H1 (cell line): ENCODE data around the gene SFXN1. TPM values are rescaled to one million over a fixed set of nuclear protein-coding genes. Genes with fewer than 3 reads are reported as not detected.

Experiments
- CTCF ChIA-PET: fragments of 300-600 bp; sonication (Branson Sonifier 250); formaldehyde crosslinking; loops from one replicate; lab custom pipeline; 2021; ENCODE audit not compliant: partially characterized antibody; lab: Charles Lee
- POLR2A ChIA-PET: fragments of 300-600 bp; sonication (Branson Sonifier 250); formaldehyde crosslinking; loops from one replicate; lab custom pipeline; 2021; ENCODE audit warnings: inconsistent platforms; ENCODE audit not compliant: partially characterized antibody; lab: Charles Lee
- DNase-seq, 2 experiments: peaks; one replicate each; pipeline versions ENCODE4 v3.0.0 to v3.0.0-alpha.2; 2010 to 2022; ENCODE audit warnings: low spot score in 2 of 2, low read depth in 1 of 2, mixed read lengths in 1 of 2
- FAIRE-seq: peaks from 2 replicates; lab custom pipeline; 2011; peaks lifted over from hg19 to GRCh38; lab: Jason Lieb, UNC
- H2AFZ ChIP-seq: 2 replicates; pipeline ENCODE4 v1.8.1; 2012; ENCODE audit warnings: low read length, inconsistent platforms
- H2AK5ac ChIP-seq: 2 replicates; pipeline ENCODE4 v1.6.1; 2013; ENCODE audit warnings: low read depth, low read length
- H2BK120ac ChIP-seq: replicated peaks from 2 replicates; pipeline ENCODE3; 2013; ENCODE audit warnings: low read depth, low read length, inconsistent platforms
- H2BK12ac ChIP-seq: 2 replicates; pipeline ENCODE4 v1.6.1; 2013; ENCODE audit warnings: low read depth, low read length
- H2BK15ac ChIP-seq: 2 replicates; pipeline ENCODE4 v1.6.1; 2013; ENCODE audit warnings: low read length
- H2BK20ac ChIP-seq: 2 replicates; pipeline ENCODE4 v1.6.1; 2013; ENCODE audit warnings: low read length
- H2BK5ac ChIP-seq: 2 replicates; pipeline ENCODE4 v1.6.1; 2013; ENCODE audit warnings: low read depth, low read length
- H3K14ac ChIP-seq: 2 replicates; pipeline ENCODE4 v1.6.1; 2013; ENCODE audit warnings: inconsistent platforms; ENCODE audit not compliant: insufficient read length
- H3K18ac ChIP-seq: 2 replicates; pipeline ENCODE4 v1.6.1; 2013; ENCODE audit warnings: low read length; ENCODE audit errors: extremely low read depth
- H3K23ac ChIP-seq: 2 replicates; pipeline ENCODE4 v1.6.1; 2013; ENCODE audit warnings: inconsistent platforms; ENCODE audit not compliant: insufficient read length
- H3K23me2 ChIP-seq: 2 replicates; pipeline ENCODE4 v1.6.1; 2013; ENCODE audit warnings: low read depth, low read length
- H3K27ac ChIP-seq: 2 replicates; pipeline ENCODE4 v1.6.1; 2011; ENCODE audit warnings: low read depth, low read length, inconsistent platforms
- H3K27me3 ChIP-seq, 4 experiments: replicated peaks in 1 of 4; 1 replicate in 1 of 4; 2 replicates in 3 of 4; pipeline versions ENCODE4 v1.6.1 to v1.8.1; 2011 to 2013; ENCODE audit warnings: low read length in 3 of 4, mild to moderate bottlenecking in 3 of 4, inconsistent platforms in 2 of 4, mixed read lengths in 2 of 4, moderate library complexity in 1 of 4; ENCODE audit not compliant: control insufficient read depth in 3 of 4, insufficient read depth in 3 of 4; ENCODE audit errors: extremely low read depth in 1 of 4
- H3K36me3 ChIP-seq, 4 experiments: 2 replicates each; pipeline versions ENCODE4 v1.6.1 to v1.8.1; 2011 to 2013; ENCODE audit warnings: mild to moderate bottlenecking in 4 of 4, low read length in 3 of 4, moderate library complexity in 2 of 4, control low read depth in 1 of 4, inconsistent platforms in 1 of 4; ENCODE audit not compliant: insufficient read depth in 4 of 4, control insufficient read depth in 2 of 4
- H3K4ac ChIP-seq: replicated peaks from 2 replicates; pipeline ENCODE3; 2013; ENCODE audit warnings: low read length, low read depth, mixed read lengths, inconsistent platforms; ENCODE audit not compliant: insufficient read length
- H3K4me1 ChIP-seq, 4 experiments: replicated peaks in 1 of 4; 1 replicate in 1 of 4; 2 replicates in 3 of 4; pipeline versions ENCODE4 v1.6.1 to v1.8.1; 2011 to 2013; ENCODE audit warnings: low read length in 3 of 4, inconsistent platforms in 2 of 4, mixed read lengths in 1 of 4; ENCODE audit not compliant: insufficient read depth in 4 of 4, control insufficient read depth in 3 of 4
- H3K4me2 ChIP-seq, 2 experiments: 2 replicates each; pipeline versions ENCODE4 v1.6.1 to v1.8.1; 2011 to 2013; ENCODE audit warnings: low read depth in 2 of 2, low read length in 2 of 2, control low read depth in 1 of 2, inconsistent platforms in 1 of 2, mild to moderate bottlenecking in 1 of 2; ENCODE audit not compliant: insufficient read depth in 1 of 2
- H3K4me3 ChIP-seq, 4 experiments: fragments of 200-600, 300-600 bp in 1 of 4; sonication (generic), shearing (Covaris generic), sonication (Bioruptor Twin) in 1 of 4; 2 replicates each; pipeline versions ENCODE4 v1.5.1 to v1.8.1; 2011 to 2016; ENCODE audit warnings: low read length in 4 of 4, low read depth in 3 of 4, control low read depth in 2 of 4, inconsistent platforms in 2 of 4, mild to moderate bottlenecking in 2 of 4, mixed read lengths in 1 of 4, moderate library complexity in 1 of 4; ENCODE audit not compliant: insufficient read depth in 2 of 4; ENCODE audit errors: extremely low read depth in 1 of 4
- H3K56ac ChIP-seq: replicated peaks from 2 replicates; pipeline ENCODE3; 2013; ENCODE audit warnings: low read depth, mild to moderate bottlenecking, mixed read lengths, low read length, inconsistent platforms; ENCODE audit not compliant: insufficient read length
- H3K79me1 ChIP-seq: 2 replicates; pipeline ENCODE4 v1.6.1; 2013; ENCODE audit warnings: low read depth, low read length, control low read depth
- H3K79me2 ChIP-seq, 2 experiments: 2 replicates each; pipeline versions ENCODE4 v1.6.1 to v1.8.1; 2012 to 2013; ENCODE audit warnings: low read length in 2 of 2, mild to moderate bottlenecking in 2 of 2, inconsistent platforms in 1 of 2; ENCODE audit not compliant: insufficient read depth in 2 of 2, control insufficient read depth in 1 of 2
- H3K9ac ChIP-seq, 4 experiments: replicated peaks in 1 of 4; 1 replicate in 1 of 4; 2 replicates in 3 of 4; pipeline versions ENCODE4 v1.6.1 to v1.8.1; 2011 to 2013; ENCODE audit warnings: low read depth in 3 of 4, low read length in 3 of 4, control low read depth in 2 of 4, mild to moderate bottlenecking in 2 of 4, moderate library complexity in 2 of 4, inconsistent platforms in 1 of 4; ENCODE audit errors: extremely low read depth in 1 of 4
- H3K9me3 ChIP-seq, 2 experiments: 2 replicates each; pipeline versions ENCODE4 v1.6.1 to v1.8.1; 2012 to 2013; ENCODE audit warnings: mild to moderate bottlenecking in 2 of 2, moderate library complexity in 2 of 2, control low read depth in 1 of 2, inconsistent platforms in 1 of 2, low read depth in 1 of 2, low read length in 1 of 2, mixed read lengths in 1 of 2; ENCODE audit not compliant: insufficient read depth in 2 of 2
- H4K20me1 ChIP-seq, 2 experiments: replicated peaks in 1 of 2; 2 replicates each; pipeline versions ENCODE3 to v1.8.1; 2011 to 2013; ENCODE audit warnings: inconsistent platforms in 2 of 2, low read length in 2 of 2, mild to moderate bottlenecking in 1 of 2; ENCODE audit not compliant: insufficient read depth in 2 of 2, control insufficient read depth in 1 of 2
- H4K5ac ChIP-seq: 2 replicates; pipeline ENCODE4 v1.6.1; 2013; ENCODE audit warnings: low read length, low read depth, mixed read lengths, inconsistent platforms; ENCODE audit not compliant: insufficient read length
- H4K8ac ChIP-seq: 2 replicates; pipeline ENCODE4 v1.8.0; 2013; ENCODE audit warnings: mild to moderate bottlenecking, moderate library complexity, low read length, inconsistent platforms; ENCODE audit not compliant: insufficient read depth; ENCODE audit errors: extremely low read depth
- H4K91ac ChIP-seq: replicated peaks from 2 replicates; pipeline ENCODE3; 2013; ENCODE audit warnings: low read length, mixed read lengths, inconsistent platforms; ENCODE audit not compliant: insufficient read length
- CHD2 ChIP-seq: IDR thresholded peaks from 2 replicates; pipeline ENCODE4 v1.6.1; 2012; ENCODE audit warnings: low read length, improper control_type of control experiment
- CTBP2 ChIP-seq: IDR thresholded peaks from 2 replicates; pipeline ENCODE4 v1.7.0; 2011; ENCODE audit warnings: borderline replicate concordance, mild to moderate bottlenecking, moderate library complexity, mixed read lengths, low read length; ENCODE audit not compliant: insufficient read depth, insufficient read length
- HDAC2 ChIP-seq, 2 experiments: fragments of 300-600 bp in 1 of 2; sonication (generic) in 1 of 2; IDR thresholded peaks; 2 replicates each; pipeline ENCODE4 v1.6.1; 2011 to 2012; ENCODE audit warnings: low read depth in 2 of 2, low read length in 2 of 2, mild to moderate bottlenecking in 2 of 2, moderate library complexity in 2 of 2, borderline replicate concordance in 1 of 2, inconsistent platforms in 1 of 2
- POLR2A ChIP-seq, 2 experiments: IDR thresholded peaks; 1 replicate in 1 of 2; 2 replicates in 1 of 2; pipeline ENCODE4 v1.6.1; 2011; ENCODE audit warnings: low read depth in 2 of 2, low read length in 2 of 2, mild to moderate bottlenecking in 2 of 2; ENCODE audit errors: control extremely low read depth in 1 of 2
- POLR2AphosphoS5 ChIP-seq: IDR thresholded peaks from 2 replicates; pipeline ENCODE4 v1.6.1; 2011; ENCODE audit warnings: low read depth, low read length
- RAD21 ChIP-seq, 2 experiments: IDR thresholded peaks in 1 of 2; conservative IDR thresholded peaks in 1 of 2; 2 replicates each; pipeline ENCODE4 v1.6.1; 2011; ENCODE audit warnings: low read depth in 2 of 2, low read length in 2 of 2, improper control_type of control experiment in 1 of 2, inconsistent platforms in 1 of 2, mild to moderate bottlenecking in 1 of 2, moderate library complexity in 1 of 2
- RXRA ChIP-seq: IDR thresholded peaks from 2 replicates; pipeline ENCODE4 v1.6.1; 2011; ENCODE audit warnings: low read depth, mild to moderate bottlenecking, low read length, moderate library complexity; ENCODE audit not compliant: insufficient read depth
- SP2 ChIP-seq: IDR thresholded peaks from 2 replicates; pipeline ENCODE4 v1.6.1; 2012; ENCODE audit warnings: mild to moderate bottlenecking, low read length, inconsistent platforms
- WGBS, 2 experiments: shearing (Covaris generic) in 1 of 2; methylation state at CpG; one replicate each; pipeline versions ENCODE4 v1.1.6 to v1.1.7; 2013 to 2015; ENCODE audit warnings: low lambda C conversion rate in 2 of 2, mixed read lengths in 2 of 2, inconsistent platforms in 1 of 2, low coverage in 1 of 2, missing lambda C conversion rate in 1 of 2; ENCODE audit not compliant: insufficient replicate concordance in 2 of 2, insufficient coverage in 1 of 2, insufficient read length in 1 of 2; ENCODE audit errors: extremely low coverage in 1 of 2, missing lambda C conversion rate in 1 of 2; 5-methylcytosine and 5-hydroxymethylcytosine counted together
- polyA plus RNA-seq, 7 experiments: library from polyadenylated mRNA; depleted of rRNA in 3 of 7; stranded (reverse) in 5 of 7; unstranded in 2 of 7; fragments of >200 nt in 5 of 7; fragments of 200-250 nt in 2 of 7; gene quantifications; 1 replicate in 5 of 7; 2 replicates in 1 of 7; 4 replicates in 1 of 7; pipeline versions ENCODE4 v1.2.1 to v1.2.3, GENCODE V29; 2011 to 2013; ENCODE audit warnings: missing spikeins in 2 of 7, mixed read lengths in 2 of 7
- total RNA-seq: library from RNA; stranded (reverse); fragmentation: NEBNext Ultra II Directional; extraction: Animal tissue kit (Norgen Biotek cat#: 25700); gene quantifications from 2 replicates; pipeline ENCODE4 v1.2.1, GENCODE V29; 2021
- TF ChIP-seq, protein P1 (sequence below): IDR thresholded peaks from 2 replicates; pipeline ENCODE4 v1.6.1; 2012; ENCODE audit warnings: inconsistent platforms
- TF ChIP-seq, protein P2 (sequence below): IDR thresholded peaks from 2 replicates; pipeline ENCODE4 v1.6.1; 2012; ENCODE audit warnings: low read length, inconsistent platforms

SFXN1 gene
- total and polyA plus RNA-seq, 2 of the 8 experiments (the other 6 are each of a cell fraction or from before 2014, with no cell fraction given): 72.7 to 97.6 TPM

DNA sequence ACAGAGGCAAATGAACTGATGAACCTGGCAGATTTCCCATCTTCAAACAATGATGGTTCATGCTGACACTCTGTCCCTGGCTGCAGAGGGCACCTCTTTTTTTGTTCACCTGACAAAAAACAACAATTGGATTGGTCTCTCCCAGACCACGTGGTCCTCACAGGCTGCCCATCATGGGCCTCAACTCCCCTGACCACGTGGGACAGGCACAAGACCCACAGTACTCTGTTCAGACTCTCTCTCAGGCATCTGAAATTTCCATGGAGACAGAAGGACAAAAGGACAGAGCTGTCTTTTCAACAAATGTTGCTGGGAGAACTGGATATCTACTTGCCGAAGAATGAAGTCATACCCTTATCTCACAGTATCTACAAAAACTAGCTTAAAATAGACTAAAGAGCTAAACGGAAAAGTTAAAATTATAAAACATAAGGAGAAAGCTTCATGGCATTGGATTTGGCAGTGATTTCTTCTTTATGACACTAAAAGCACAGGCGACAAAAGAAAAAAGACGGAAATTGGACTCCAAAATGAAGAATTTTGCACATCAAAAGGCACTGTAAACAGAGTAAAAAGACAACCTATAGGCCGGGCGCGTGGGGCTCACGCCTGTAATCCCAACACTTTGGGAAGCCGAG, 22.1 kb upstream of the SFXN1 start:
- Histone ChIP-seq H3K27ac (no peak overlapping the region), H3K36me3 (no peaks in the 10 kb centered on the region), H3K23ac (no peak overlapping the region), H4K20me1 (no peaks in the 10 kb centered on the region), H4K8ac (no peak overlapping the region), H3K4me3 (no peak overlapping the region), H3K4ac (no peak overlapping the region), H3K56ac (no peak overlapping the region), H3K14ac (no peak overlapping the region), H2BK120ac (no peak overlapping the region), H2BK20ac (no peak overlapping the region), H2AFZ (no peak overlapping the region), H3K27me3 (no peaks in the 10 kb centered on the region), H3K9me3 (no peaks in the 10 kb centered on the region), H3K18ac (no peak overlapping the region), H3K9ac (no peak overlapping the region), H2AK5ac (no peak overlapping the region), H3K4me1 (no peaks in the 10 kb centered on the region), H3K4me2 (no peak overlapping the region), H4K91ac (no peak overlapping the region), H2BK5ac (no peak overlapping the region), H2BK15ac (no peak overlapping the region), H2BK12ac (no peak overlapping the region; the same call in 1 of the 2 replicates), H3K79me1 (no peaks in the 10 kb centered on the region), H3K79me2 (no peaks in the 10 kb centered on the region), H3K23me2 (no peaks in the 10 kb centered on the region), H4K5ac (no peak overlapping the region)
- ChIA-PET POLR2A (no interaction called here), CTCF (interaction anchor here (0.6 to 2.0 kb wide), 4 partner anchors 10 to 526 kb away, joined by 3 to 15 read pairs (median 3); no protein-coding TSS in a partner anchor)
- WGBS, 2 experiments: 93% methylated on average over 11 of the region's 11 CpGs; no CpG with 5 or more reads in 1 of the 2 experiments
- DNase-seq (no peak), FAIRE-seq (no peak)
- no peak for TF ChIP-seq SP2
- no peak for TF ChIP-seq RXRA
- TF ChIP-seq POLR2AphosphoS5: no peak
- no peak for TF ChIP-seq CHD2
- TF ChIP-seq, protein P1, sequence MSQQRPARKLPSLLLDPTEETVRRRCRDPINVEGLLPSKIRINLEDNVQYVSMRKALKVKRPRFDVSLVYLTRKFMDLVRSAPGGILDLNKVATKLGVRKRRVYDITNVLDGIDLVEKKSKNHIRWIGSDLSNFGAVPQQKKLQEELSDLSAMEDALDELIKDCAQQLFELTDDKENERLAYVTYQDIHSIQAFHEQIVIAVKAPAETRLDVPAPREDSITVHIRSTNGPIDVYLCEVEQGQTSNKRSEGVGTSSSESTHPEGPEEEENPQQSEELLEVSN: no peak
- TF ChIP-seq, protein P2, sequence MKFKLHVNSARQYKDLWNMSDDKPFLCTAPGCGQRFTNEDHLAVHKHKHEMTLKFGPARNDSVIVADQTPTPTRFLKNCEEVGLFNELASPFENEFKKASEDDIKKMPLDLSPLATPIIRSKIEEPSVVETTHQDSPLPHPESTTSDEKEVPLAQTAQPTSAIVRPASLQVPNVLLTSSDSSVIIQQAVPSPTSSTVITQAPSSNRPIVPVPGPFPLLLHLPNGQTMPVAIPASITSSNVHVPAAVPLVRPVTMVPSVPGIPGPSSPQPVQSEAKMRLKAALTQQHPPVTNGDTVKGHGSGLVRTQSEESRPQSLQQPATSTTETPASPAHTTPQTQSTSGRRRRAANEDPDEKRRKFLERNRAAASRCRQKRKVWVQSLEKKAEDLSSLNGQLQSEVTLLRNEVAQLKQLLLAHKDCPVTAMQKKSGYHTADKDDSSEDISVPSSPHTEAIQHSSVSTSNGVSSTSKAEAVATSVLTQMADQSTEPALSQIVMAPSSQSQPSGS: no peak
- TF ChIP-seq POLR2A (IDR thresholded peaks at IDR 0.05; ENCODE audit: control extremely low read depth in 1 of 2, low read depth in 2 of 2, low read length in 2 of 2): no peak
- TF ChIP-seq RAD21 (IDR thresholded peaks at IDR 0.05 in 1 of 2, conservative IDR thresholded peaks at IDR 0.05 in 1 of 2; ENCODE audit: low read depth in 2 of 2, low read length in 2 of 2): no peak
- no peak for TF ChIP-seq HDAC2 (IDR thresholded peaks at IDR 0.05; ENCODE audit: borderline replicate concordance in 1 of 2, low read depth in 2 of 2, low read length in 2 of 2)
- no peak for TF ChIP-seq CTBP2
